22Rv1 (cell line): Measurements from ENCODE around the gene SELENOM.

Experiments
- ZFX ChIP-seq: fragments of 450-650 bp; IDR thresholded peaks from 2 replicates; pipeline ENCODE4 v1.6.1; 2017; ENCODE audit warnings: antibody characterized with exemption, borderline replicate concordance
- TF ChIP-seq, protein P1 (sequence below): fragments of 450-650 bp; IDR thresholded peaks from 2 replicates; pipeline ENCODE4 v1.5.1; 2017; ENCODE audit warnings: mild to moderate bottlenecking

DNA sequence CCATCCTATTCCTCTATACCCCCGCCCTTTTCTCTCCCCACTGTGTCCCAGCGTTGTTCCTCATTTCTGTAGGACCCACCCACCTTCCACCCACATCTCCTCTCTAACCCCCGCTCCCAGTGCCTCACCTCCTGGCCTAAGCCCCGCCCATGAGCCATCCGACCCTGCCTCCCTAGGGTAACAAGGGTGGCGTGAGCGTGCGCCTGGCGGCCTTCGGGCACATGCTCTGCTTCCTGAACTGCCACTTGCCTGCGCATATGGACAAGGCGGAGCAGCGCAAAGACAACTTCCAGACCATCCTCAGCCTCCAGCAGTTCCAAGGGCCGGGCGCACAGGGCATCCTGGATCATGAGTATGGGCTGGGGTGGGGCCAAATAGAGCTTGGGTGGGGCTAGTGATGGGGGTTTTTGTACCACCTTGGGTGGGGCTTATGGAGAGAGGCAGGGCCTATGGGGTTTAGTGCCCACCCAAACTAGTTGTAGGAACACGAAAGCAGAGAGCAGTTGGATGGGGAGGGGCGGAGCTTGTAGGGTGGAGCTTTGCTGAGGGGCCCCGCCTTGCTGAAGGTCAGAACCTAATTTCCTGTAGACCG lies 19.9 kb upstream of the SELENOM start:
- TF ChIP-seq, protein P1, sequence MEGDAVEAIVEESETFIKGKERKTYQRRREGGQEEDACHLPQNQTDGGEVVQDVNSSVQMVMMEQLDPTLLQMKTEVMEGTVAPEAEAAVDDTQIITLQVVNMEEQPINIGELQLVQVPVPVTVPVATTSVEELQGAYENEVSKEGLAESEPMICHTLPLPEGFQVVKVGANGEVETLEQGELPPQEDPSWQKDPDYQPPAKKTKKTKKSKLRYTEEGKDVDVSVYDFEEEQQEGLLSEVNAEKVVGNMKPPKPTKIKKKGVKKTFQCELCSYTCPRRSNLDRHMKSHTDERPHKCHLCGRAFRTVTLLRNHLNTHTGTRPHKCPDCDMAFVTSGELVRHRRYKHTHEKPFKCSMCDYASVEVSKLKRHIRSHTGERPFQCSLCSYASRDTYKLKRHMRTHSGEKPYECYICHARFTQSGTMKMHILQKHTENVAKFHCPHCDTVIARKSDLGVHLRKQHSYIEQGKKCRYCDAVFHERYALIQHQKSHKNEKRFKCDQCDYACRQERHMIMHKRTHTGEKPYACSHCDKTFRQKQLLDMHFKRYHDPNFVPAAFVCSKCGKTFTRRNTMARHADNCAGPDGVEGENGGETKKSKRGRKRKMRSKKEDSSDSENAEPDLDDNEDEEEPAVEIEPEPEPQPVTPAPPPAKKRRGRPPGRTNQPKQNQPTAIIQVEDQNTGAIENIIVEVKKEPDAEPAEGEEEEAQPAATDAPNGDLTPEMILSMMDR, result no peak
- no peak for TF ChIP-seq ZFX
